ENCODE measurements around the gene RHBDL3. TPM values are rescaled to one million over a fixed set of nuclear protein-coding genes. Genes with fewer than 3 reads are reported as not detected.
A peak's percentile ranks its signal among the peaks of the same experiment; 100 is the strongest.

The RHBDL3 gene
- total and polyA plus RNA-seq, 2 of the 8 experiments (the other 6 are each of a cell fraction or from before 2014, with no cell fraction given), result 9.6 to 12.2 TPM

DNA sequence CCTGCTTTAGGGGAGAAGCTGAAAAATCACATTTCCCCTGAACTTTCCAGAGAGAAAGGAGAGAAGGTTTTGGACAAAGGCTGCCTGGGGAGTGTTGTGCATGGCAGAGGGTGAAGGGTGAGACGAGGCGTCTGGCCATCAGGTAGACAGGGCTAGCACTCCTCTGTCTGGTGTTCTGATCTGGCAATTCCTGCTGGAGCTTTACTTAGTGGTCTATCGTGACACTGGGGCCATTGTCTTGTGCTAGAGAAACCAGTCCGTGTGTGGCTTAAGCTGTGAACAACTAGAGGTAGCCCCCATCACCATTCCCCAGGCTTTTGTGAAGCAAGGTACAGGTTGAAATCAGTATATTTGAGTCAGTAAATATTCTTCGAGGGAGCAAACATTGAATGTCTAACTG lies 8.5 kb downstream of the RHBDL3 start:
- Histone ChIP-seq H3K27me3 (replicated peaks in 1 of 4; ENCODE audit: control insufficient read depth in 3 of 4, extremely low read depth in 1 of 4, insufficient read depth in 3 of 4, low read length in 3 of 4) (peaks cover 0 to 4% (median 2%) of the 10 kb centered on the region in 4 experiments; a peak in 4 of 7 replicates), H4K5ac (ENCODE audit: insufficient read length, low read depth, low read length) (no peak overlapping the region), H4K20me1 (replicated peaks in 1 of 2; ENCODE audit: control insufficient read depth in 1 of 2, insufficient read depth in 2 of 2, low read length in 2 of 2) (peaks cover 3% of the 10 kb centered on the region in 2 experiments), H4K8ac (ENCODE audit: extremely low read depth, insufficient read depth, low read length) (no peak overlapping the region), H2BK5ac (ENCODE audit: low read depth, low read length) (no peak overlapping the region), H3K56ac (replicated peaks; ENCODE audit: insufficient read length, low read depth, low read length) (no peak overlapping the region), H2BK15ac (ENCODE audit: low read length) (no peak overlapping the region), H3K79me2 (ENCODE audit: control insufficient read depth in 1 of 2, insufficient read depth in 2 of 2, low read length in 2 of 2) (peaks cover 0 to 9% of the 10 kb centered on the region in 2 experiments; a peak in 1 of 4 replicates), H3K4me1 (replicated peaks in 1 of 4; ENCODE audit: control insufficient read depth in 3 of 4, insufficient read depth in 4 of 4, low read length in 3 of 4) (peaks cover 7 to 29% (median 21%) of the 10 kb centered on the region in 4 experiments), H3K4me3 (ENCODE audit: extremely low read depth in 1 of 4, insufficient read depth in 2 of 4, low read depth in 3 of 4, low read length in 4 of 4) (no peak overlapping the region), H3K4me2 (ENCODE audit: insufficient read depth in 1 of 2, low read depth in 2 of 2, low read length in 2 of 2) (no peak overlapping the region), H4K91ac (replicated peaks; ENCODE audit: insufficient read length, low read length) (peak overlapping the region; percentile 68), H3K27ac (ENCODE audit: low read depth, low read length) (no peak overlapping the region), H2AK5ac (ENCODE audit: low read depth, low read length) (no peak overlapping the region), H3K4ac (replicated peaks; ENCODE audit: insufficient read length, low read depth, low read length) (no peak overlapping the region), H2AFZ (ENCODE audit: low read length) (no peak overlapping the region), H3K9ac (replicated peaks in 1 of 4; ENCODE audit: extremely low read depth in 1 of 4, low read depth in 3 of 4, low read length in 3 of 4) (no peak overlapping the region), H2BK120ac (replicated peaks; ENCODE audit: low read depth, low read length) (no peak overlapping the region), H3K79me1 (ENCODE audit: low read depth, low read length) (peaks cover 5% of the 10 kb centered on the region), H3K9me3 (ENCODE audit: insufficient read depth in 2 of 2, low read depth in 1 of 2, low read length in 1 of 2) (no peaks in the 10 kb centered on the region), H3K23ac (ENCODE audit: insufficient read length) (no peak overlapping the region), H2BK12ac (ENCODE audit: low read depth, low read length) (peak overlapping the region; percentile 42; the same call in 1 of the 2 replicates), H3K23me2 (ENCODE audit: low read depth, low read length) (no peaks in the 10 kb centered on the region), H3K14ac (ENCODE audit: insufficient read length) (no peak overlapping the region), H3K18ac (ENCODE audit: extremely low read depth, low read length) (no peak overlapping the region; the same call in 1 of the 2 replicates), H2BK20ac (ENCODE audit: low read length) (no peak overlapping the region), H3K36me3 (ENCODE audit: control insufficient read depth in 2 of 4, insufficient read depth in 4 of 4, low read length in 3 of 4) (no peaks in the 10 kb centered on the region)
- TF ChIP-seq BRCA1 (IDR thresholded peaks at IDR 0.05; ENCODE audit: low read depth, low read length) (no peak), CEBPB (IDR thresholded peaks at IDR 0.05; ENCODE audit: low read depth, low read length) (no peak), GABPA (IDR thresholded peaks at IDR 0.05; ENCODE audit: borderline replicate concordance, insufficient read depth, low read length) (no peak), CHD1 (IDR thresholded peaks at IDR 0.05; ENCODE audit: low read depth, low read length) (no peak), ASH2L (IDR thresholded peaks at IDR 0.05; ENCODE audit: low read length) (no peak), FOSL1 (IDR thresholded peaks at IDR 0.05; ENCODE audit: insufficient read depth, low read depth, low read length) (no peak), TAF1 (IDR thresholded peaks at IDR 0.05; ENCODE audit: low read depth, low read length) (no peak), SP2 (IDR thresholded peaks at IDR 0.05; ENCODE audit: low read length) (no peak), JUN (IDR thresholded peaks at IDR 0.05; ENCODE audit: low read depth, low read length) (no peak), KDM5A (IDR thresholded peaks at IDR 0.05; ENCODE audit: low read length) (no peak), MAFK (IDR thresholded peaks at IDR 0.05; ENCODE audit: low read depth, low read length) (no peak), SIRT6 (IDR thresholded peaks at IDR 0.05; ENCODE audit: low read length) (no peak)
- TF ChIP-seq, protein P1, sequence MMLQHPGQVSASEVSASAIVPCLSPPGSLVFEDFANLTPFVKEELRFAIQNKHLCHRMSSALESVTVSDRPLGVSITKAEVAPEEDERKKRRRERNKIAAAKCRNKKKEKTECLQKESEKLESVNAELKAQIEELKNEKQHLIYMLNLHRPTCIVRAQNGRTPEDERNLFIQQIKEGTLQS (IDR thresholded peaks at IDR 0.05; ENCODE audit: insufficient read depth, low read depth, low read length), result no peak
- TF ChIP-seq, protein P2, sequence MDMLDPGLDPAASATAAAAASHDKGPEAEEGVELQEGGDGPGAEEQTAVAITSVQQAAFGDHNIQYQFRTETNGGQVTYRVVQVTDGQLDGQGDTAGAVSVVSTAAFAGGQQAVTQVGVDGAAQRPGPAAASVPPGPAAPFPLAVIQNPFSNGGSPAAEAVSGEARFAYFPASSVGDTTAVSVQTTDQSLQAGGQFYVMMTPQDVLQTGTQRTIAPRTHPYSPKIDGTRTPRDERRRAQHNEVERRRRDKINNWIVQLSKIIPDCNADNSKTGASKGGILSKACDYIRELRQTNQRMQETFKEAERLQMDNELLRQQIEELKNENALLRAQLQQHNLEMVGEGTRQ (IDR thresholded peaks at IDR 0.05; ENCODE audit: low read length), result no peak
- ChIA-PET CTCF (ENCODE audit: partially characterized antibody) (interaction anchor here (0.6 to 1.6 kb wide), 8 partner anchors 9 to 58 kb away, joined by 3 to 4 read pairs (median 3); no protein-coding TSS in a partner anchor), POLR2A (ENCODE audit: partially characterized antibody) (interaction anchor here (1.1 to 2.2 kb wide), 3 partner anchors 8 to 77 kb away, joined by 3 to 13 read pairs (median 3); partner anchors contain the start of gene RHBDL3)
- FAIRE-seq (no peak), DNase-seq (ENCODE audit: low read depth in 1 of 2, low spot score in 2 of 2) (no peak)
- 87% methylated on average over 5 of the region's 5 CpGs; no CpG with 5 or more reads in 1 of the 2 experiments for WGBS, 2 experiments (ENCODE audit: extremely low coverage in 1 of 2, insufficient coverage in 1 of 2, insufficient read length in 1 of 2, insufficient replicate concordance in 2 of 2, low coverage in 1 of 2, low lambda C conversion rate in 2 of 2, missing lambda C conversion rate in 1 of 2)
